GM23338 (cell line): ENCODE measurements around the gene SLC9A1. TPM values are rescaled to one million over a fixed set of nuclear protein-coding genes. Genes with fewer than 3 reads are reported as not detected.
A peak's percentile ranks its signal among the peaks of the same experiment; 100 is the strongest.

Experiments used
- ATAC-seq: fragments of 200-7000 bp; cut with Tn5 transposase; 3 replicates; pipeline ENCODE4 v1.9.1; 2020
- DNase-seq: peaks from one replicate; pipeline ENCODE4 v3.0.0-alpha.2; 2015; ENCODE audit warnings: low spot score
- H2AFZ ChIP-seq: fragments of 200-600 bp; sonication (generic); 2 replicates; pipeline ENCODE4 v1.8.0; 2016; ENCODE audit warnings: antibody characterized with exemption, mild to moderate bottlenecking, moderate library complexity
- H3F3A ChIP-seq: fragments of 200-600 bp; sonication (generic); replicated peaks from 2 replicates; pipeline ENCODE4 v1.8.0; 2017; ENCODE audit warnings: antibody characterized with exemption, mixed run types, low read depth
- H3K27ac ChIP-seq: fragments of 200-600 bp; sonication (generic); 2 replicates; pipeline ENCODE4 v1.6.1; 2016; ENCODE audit warnings: low read depth
- H3K27me3 ChIP-seq: fragments of 200-600 bp; sonication (generic); 2 replicates; pipeline ENCODE4 v1.8.0; 2016; ENCODE audit warnings: mild to moderate bottlenecking, mixed run types, moderate library complexity; ENCODE audit not compliant: insufficient read depth
- H3K36me3 ChIP-seq: fragments of 200-600 bp; sonication (generic); 2 replicates; pipeline ENCODE4 v1.8.0; 2016; ENCODE audit warnings: mild to moderate bottlenecking; ENCODE audit not compliant: insufficient read depth
- H3K4me1 ChIP-seq: fragments of 200-600 bp; sonication (generic); 2 replicates; pipeline ENCODE4 v1.8.0; 2016; ENCODE audit warnings: mild to moderate bottlenecking, moderate library complexity; ENCODE audit not compliant: insufficient read depth
- H3K4me2 ChIP-seq: fragments of 200-600 bp; sonication (generic); 2 replicates; pipeline ENCODE4 v1.7.1; 2017; ENCODE audit warnings: mixed run types
- H3K4me3 ChIP-seq: fragments of 200-600 bp; sonication (generic); 2 replicates; pipeline ENCODE4 v1.6.1; 2016; ENCODE audit warnings: mixed run types
- H3K79me2 ChIP-seq: fragments of 200-600 bp; sonication (generic); replicated peaks from 2 replicates; pipeline ENCODE4 v1.8.0; 2017; ENCODE audit warnings: mild to moderate bottlenecking; ENCODE audit not compliant: insufficient read depth
- H3K9me2 ChIP-seq: fragments of 200-600 bp; sonication (generic); 2 replicates; pipeline ENCODE4 v1.8.0; 2017; ENCODE audit not compliant: insufficient read depth
- H4K20me1 ChIP-seq: fragments of 200-600 bp; sonication (generic); replicated peaks from 2 replicates; pipeline ENCODE4 v1.8.0; 2017; ENCODE audit warnings: mild to moderate bottlenecking; ENCODE audit not compliant: insufficient read depth
- H3K27ac Mint-ChIP-seq: 2 replicates; pipeline ENCODE4 v1.8.0; 2020; ENCODE audit warnings: inconsistent platforms, mild to moderate bottlenecking, moderate library complexity, mixed read lengths
- H3K27me3 Mint-ChIP-seq: 3 replicates; pipeline ENCODE4 v1.8.0; 2022; ENCODE audit warnings: low read depth, mild to moderate bottlenecking, moderate library complexity, mixed read lengths, inconsistent platforms; ENCODE audit not compliant: insufficient read depth, poor library complexity
- H3K36me3 Mint-ChIP-seq: 3 replicates; pipeline ENCODE4 v1.8.0; 2021; ENCODE audit warnings: low read depth, mild to moderate bottlenecking, inconsistent platforms, moderate library complexity, mixed read lengths
- H3K4me1 Mint-ChIP-seq: 3 replicates; pipeline ENCODE4 v1.8.0; 2020; ENCODE audit warnings: mild to moderate bottlenecking, inconsistent platforms, mixed read lengths
- H3K4me3 Mint-ChIP-seq: 3 replicates; pipeline ENCODE4 v1.8.0; 2021; ENCODE audit warnings: moderate library complexity, mild to moderate bottlenecking, inconsistent platforms, mixed read lengths
- H3K9me3 Mint-ChIP-seq: 3 replicates; pipeline ENCODE4 v1.8.0; 2020; ENCODE audit warnings: moderate library complexity, mild to moderate bottlenecking, inconsistent platforms, mixed read lengths
- CREB1 ChIP-seq: fragments of 250-450 bp; sonication (Bioruptor Pico); IDR thresholded peaks from 2 replicates; pipeline ENCODE4 v1.5.0; 2020; ENCODE audit warnings: low read depth, mild to moderate bottlenecking, moderate library complexity
- CTCF ChIP-seq, 2 experiments: fragments of 200-600 bp in 1 of 2; sonication (generic) in 1 of 2; conservative IDR thresholded peaks; 2 replicates each; pipeline versions ENCODE4 v1.5.1 to v1.6.1; 2016 to 2017; ENCODE audit warnings: antibody characterized with exemption in 2 of 2, low read depth in 2 of 2, mild to moderate bottlenecking in 2 of 2, moderate library complexity in 1 of 2
- ETS1 ChIP-seq: IDR thresholded peaks from 2 replicates; pipeline ENCODE4 v1.6.1; 2016; ENCODE audit warnings: antibody characterized with exemption
- EZH2 ChIP-seq: fragments of 200-600 bp; sonication (generic); IDR thresholded peaks from one replicate; pipeline ENCODE4 v1.8.0; 2017; ENCODE audit warnings: antibody characterized with exemption, mild to moderate bottlenecking, low read depth; ENCODE audit not compliant: unreplicated experiment
- EZH2phosphoT487 ChIP-seq: fragments of 200-600 bp; sonication (generic); IDR thresholded peaks from one replicate; pipeline ENCODE4 v1.8.1; 2018; ENCODE audit warnings: antibody characterized with exemption; ENCODE audit not compliant: unreplicated experiment
- JUNB ChIP-seq: IDR thresholded peaks from one replicate; pipeline ENCODE4 v1.6.1; 2016; ENCODE audit warnings: antibody characterized with exemption; ENCODE audit not compliant: unreplicated experiment
- NANOG ChIP-seq: IDR thresholded peaks from 2 replicates; pipeline ENCODE4 v1.6.1; 2016; ENCODE audit warnings: antibody characterized with exemption, borderline replicate concordance
- POLR2AphosphoS5 ChIP-seq: IDR thresholded peaks from 2 replicates; pipeline ENCODE4 v1.6.1; 2016; ENCODE audit warnings: antibody characterized with exemption, low read depth
- REST ChIP-seq: IDR thresholded peaks from one replicate; pipeline ENCODE4 v1.6.1; 2018; ENCODE audit warnings: antibody characterized with exemption; ENCODE audit not compliant: unreplicated experiment
- STAT1 ChIP-seq: IDR thresholded peaks from one replicate; pipeline ENCODE4 v1.6.1; 2016; ENCODE audit warnings: antibody characterized with exemption; ENCODE audit not compliant: unreplicated experiment
- ZNF114 ChIP-seq: fragments of 250-450 bp; sonication (Bioruptor Pico); IDR thresholded peaks from 2 replicates; pipeline ENCODE4 v1.5.0; 2020; ENCODE audit warnings: mild to moderate bottlenecking, moderate library complexity
- ZNF331 ChIP-seq: fragments of 250-450 bp; sonication (Bioruptor Pico); IDR thresholded peaks from 2 replicates; pipeline ENCODE4 v1.5.0; 2020; ENCODE audit warnings: low read depth, mild to moderate bottlenecking, moderate library complexity
- ZNF462 ChIP-seq: fragments of 250-450 bp; sonication (Bioruptor Pico); IDR thresholded peaks from 2 replicates; pipeline ENCODE4 v1.5.0; 2020; ENCODE audit warnings: mild to moderate bottlenecking, moderate library complexity
- polyA plus RNA-seq: library from polyadenylated mRNA; unstranded; fragments of >200 nt; fragmentation: Nextera tagmentation; extraction: Ambion mirVana; gene quantifications from 2 replicates; pipeline ENCODE4 v1.2.1, GENCODE V29; 2016
- total RNA-seq: library from RNA; depleted of rRNA; stranded (reverse); fragments of >200 nt; shearing (Covaris generic); gene quantifications from 2 replicates; pipeline ENCODE4 v1.2.3, GENCODE V29; 2014

Gene SLC9A1
- total and polyA plus RNA-seq, 2 experiments from 2014 or later: 10.4 to 22.3 TPM

GRCh38 chr1:27071049-27071416 is 83.9 kb downstream of the SLC9A1 start:
- Histone ChIP-seq H3K4me1 (no peaks in the 10 kb centered on the region), H3K36me3 (no peaks in the 10 kb centered on the region), H2AFZ (peak overlapping the region; percentile 66; the same call in 1 of the 2 replicates), H3F3A (0 out of 2 replicates have a peak, but pooled peaks cover 3% of the 10 kb centered on the region), H3K79me2 (no peaks in the 10 kb centered on the region), H3K9me2 (no peaks in the 10 kb centered on the region), H3K4me3 (no peak overlapping the region), H4K20me1 (no peaks in the 10 kb centered on the region), H3K27me3 (no peaks in the 10 kb centered on the region), H3K27ac (no peak overlapping the region), H3K4me2 (no peak overlapping the region)
- Mint-ChIP-seq H3K9me3 (peaks cover 4% of the 10 kb centered on the region; the same call in 2 of the 3 replicates), H3K27me3 (peaks cover 8% of the 10 kb centered on the region), H3K27ac (no peak overlapping the region), H3K4me3 (no peak overlapping the region), H3K36me3 (peaks cover 5% of the 10 kb centered on the region; the same call in 2 of the 3 replicates), H3K4me1 (peaks cover 11% of the 10 kb centered on the region; the same call in 2 of the 3 replicates)
- ATAC-seq: peak; percentile 84
- TF ChIP-seq CREB1 (CRISPR knock-in tag): no peak
- TF ChIP-seq POLR2AphosphoS5: no peak
- TF ChIP-seq JUNB: no peak
- no peak for TF ChIP-seq NANOG
- no peak for TF ChIP-seq ETS1
- no peak for TF ChIP-seq EZH2
- TF ChIP-seq ZNF114 (CRISPR knock-in tag): no peak
- no peak for TF ChIP-seq EZH2phosphoT487
- TF ChIP-seq REST: no peak
- TF ChIP-seq ZNF331 (CRISPR knock-in tag): no peak
- TF ChIP-seq CTCF (conservative IDR thresholded peaks at IDR 0.05; ENCODE audit: low read depth in 2 of 2): no peak
- no peak for TF ChIP-seq ZNF462 (CRISPR knock-in tag)
- TF ChIP-seq STAT1: no peak
- DNase-seq: peak; percentile 71
